ENCODE data around the gene GLDN. TPM values are rescaled to one million over a fixed set of nuclear protein-coding genes. Genes with fewer than 3 reads are reported as not detected.

Gene GLDN
- total and polyA plus RNA-seq, 11 donors = 1.1 to 15.3 (median 10.3) TPM

DNA sequence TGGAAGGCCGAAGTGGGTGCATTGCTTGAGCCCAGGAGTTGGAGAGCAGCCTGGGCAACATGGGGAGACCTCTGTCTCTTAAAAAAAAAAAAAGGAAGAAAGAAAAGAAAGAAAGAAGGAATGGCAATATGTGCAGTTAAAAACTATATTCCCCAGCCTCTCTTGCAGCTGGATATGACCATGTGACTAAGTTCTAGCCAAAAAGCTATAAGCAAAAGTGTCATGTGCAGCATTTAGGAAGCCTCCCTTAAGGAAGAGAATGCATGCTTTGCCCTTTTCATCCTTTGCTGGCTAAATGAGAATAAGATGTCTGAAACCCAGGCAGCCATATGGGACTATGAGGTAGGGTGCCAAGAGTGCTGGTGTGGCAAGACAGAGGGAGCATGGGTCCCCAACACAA is 24.8 kb upstream of the GLDN start:
- no peak for TF ChIP-seq POLR2A (IDR thresholded peaks at IDR 0.05)
- TF ChIP-seq, protein P1, sequence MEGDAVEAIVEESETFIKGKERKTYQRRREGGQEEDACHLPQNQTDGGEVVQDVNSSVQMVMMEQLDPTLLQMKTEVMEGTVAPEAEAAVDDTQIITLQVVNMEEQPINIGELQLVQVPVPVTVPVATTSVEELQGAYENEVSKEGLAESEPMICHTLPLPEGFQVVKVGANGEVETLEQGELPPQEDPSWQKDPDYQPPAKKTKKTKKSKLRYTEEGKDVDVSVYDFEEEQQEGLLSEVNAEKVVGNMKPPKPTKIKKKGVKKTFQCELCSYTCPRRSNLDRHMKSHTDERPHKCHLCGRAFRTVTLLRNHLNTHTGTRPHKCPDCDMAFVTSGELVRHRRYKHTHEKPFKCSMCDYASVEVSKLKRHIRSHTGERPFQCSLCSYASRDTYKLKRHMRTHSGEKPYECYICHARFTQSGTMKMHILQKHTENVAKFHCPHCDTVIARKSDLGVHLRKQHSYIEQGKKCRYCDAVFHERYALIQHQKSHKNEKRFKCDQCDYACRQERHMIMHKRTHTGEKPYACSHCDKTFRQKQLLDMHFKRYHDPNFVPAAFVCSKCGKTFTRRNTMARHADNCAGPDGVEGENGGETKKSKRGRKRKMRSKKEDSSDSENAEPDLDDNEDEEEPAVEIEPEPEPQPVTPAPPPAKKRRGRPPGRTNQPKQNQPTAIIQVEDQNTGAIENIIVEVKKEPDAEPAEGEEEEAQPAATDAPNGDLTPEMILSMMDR (IDR thresholded peaks at IDR 0.05) = no peak
- no peak for DNase-seq
- Histone ChIP-seq H3K36me3 (no peaks in the 10 kb centered on the region), H3K9me3 (no peaks in the 10 kb centered on the region), H3K4me1 (peaks cover 0 to 29% (median 6%) of the 10 kb centered on the region in 12 donors), H3K27ac (no peak overlapping the region), H3K4me3 (no peak overlapping the region), H3K27me3 (no peaks in the 10 kb centered on the region)
- WGBS, 4 donors = 91 to 100% (median 98%) methylated on average over 1 of the region's 1 CpG
- intact Hi-C loops (cut with DNase I) = no loop called here
- ATAC-seq = no peak

GRCh38 chr15:51318382-51319150 is 22.9 kb upstream of the GLDN start:
- 68 to 74% (median 71%) methylated on average over 5 to 7 of the region's 7 CpGs for WGBS, 4 donors
- TF ChIP-seq, protein P1 (IDR thresholded peaks at IDR 0.05) = no peak
- intact Hi-C loops (cut with DNase I) = no loop called here
- Histone ChIP-seq H3K36me3 (no peaks in the 10 kb centered on the region), H3K4me1 (peaks cover 0 to 33% (median 8%) of the 10 kb centered on the region in 12 donors), H3K27ac (peak overlapping the region in 4 of 12 donors; percentile 15 to 64 (median 37)), H3K27me3 (no peaks in the 10 kb centered on the region), H3K4me3 (no peak overlapping the region), H3K9me3 (no peaks in the 10 kb centered on the region)
- ATAC-seq (peak in 2 of 4 donors; percentile 9 to 31), DNase-seq (peak in 1 of 5 donors; percentile 30)

- Histone ChIP-seq H3K4me1 (peaks cover 0 to 38% (median 8%) of the 10 kb centered on the region in 12 donors), H3K36me3 (no peaks in the 10 kb centered on the region), H3K9me3 (no peaks in the 10 kb centered on the region), H3K27ac (no peak overlapping the region), H3K4me3 (no peak overlapping the region), H3K27me3 (no peaks in the 10 kb centered on the region)
- DNase-seq (no peak), ATAC-seq (no peak)
- intact Hi-C loops (cut with DNase I) = no loop called here
- WGBS, 4 donors = 73 to 80% (median 77%) methylated on average over 2 of the region's 2 CpGs
- TF ChIP-seq, protein P1 (IDR thresholded peaks at IDR 0.05) = no peak
- TF ChIP-seq POLR2A (IDR thresholded peaks at IDR 0.05) = no peak
These were observed 21.9 kb upstream of the GLDN start for GRCh38 chr15:51319539-51319938.

DNA sequence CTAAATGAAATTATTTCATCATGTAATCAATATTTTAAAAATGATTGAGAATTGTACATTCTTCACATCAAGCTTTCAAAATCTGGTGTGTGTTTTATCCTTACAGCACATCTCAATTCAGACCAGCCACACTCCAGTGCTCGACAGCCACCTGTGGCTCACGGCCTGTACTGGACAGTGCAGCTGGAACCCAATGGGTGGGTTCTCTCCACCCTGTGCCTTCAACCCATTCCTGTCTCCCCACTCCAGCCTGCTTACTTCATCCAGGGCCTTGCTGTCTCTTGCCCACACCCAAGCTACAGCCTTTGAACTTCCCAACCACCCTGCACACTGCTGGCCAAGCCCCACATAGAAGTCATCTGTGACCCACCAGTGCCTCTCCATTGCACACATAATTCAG is 20.6 kb upstream of the GLDN start:
- 93 to 98% (median 95%) methylated on average over 2 of the region's 2 CpGs for WGBS, 4 donors
- intact Hi-C loops (cut with DNase I) = loop anchor here in 1 of 10 donors (5.0 kb wide), 1 partner anchor 51 kb away; no protein-coding TSS in a partner anchor
- TF ChIP-seq, protein P1 (IDR thresholded peaks at IDR 0.05) = no peak
- TF ChIP-seq POLR2A (IDR thresholded peaks at IDR 0.05) = no peak

More for the DNA sequence above, 20.6 kb upstream of the GLDN start:
- no peaks in the 10 kb centered on the region for H3K27me3 ChIP-seq
- ATAC-seq (no peak), DNase-seq (no peak)
- H3K9me3 ChIP-seq = no peaks in the 10 kb centered on the region
- no peaks in the 10 kb centered on the region for H3K36me3 ChIP-seq
- H3K4me3 ChIP-seq = no peak overlapping the region
- H3K4me1 ChIP-seq = peaks cover 0 to 38% (median 8%) of the 10 kb centered on the region in 12 donors
- no peak overlapping the region for H3K27ac ChIP-seq
